ENCODE results near the gene MAZ. TPM values are rescaled to one million over a fixed set of nuclear protein-coding genes. Genes with fewer than 3 reads are reported as not detected.

Gene MAZ
- total RNA-seq, 2 donors from 2014 or later, result 124 to 148 TPM

- no peak for DNase-seq (ENCODE audit: low spot score)
- intact Hi-C loops (cut with DNase I), result loop anchor here in 1 of 2 donors (2.0 to 10.0 kb wide), 2 partner anchors 13 to 137 kb away; no protein-coding TSS in a partner anchor
Observed at GRCh38 chr16:29841631-29842030, 35.3 kb downstream of the MAZ start.

- DNase-seq (ENCODE audit: low spot score), result no peak
- intact Hi-C loops (cut with DNase I), result loop anchor here in 1 of 2 donors (2.0 to 10.0 kb wide), 2 partner anchors 14 to 138 kb away; no protein-coding TSS in a partner anchor
Observed at GRCh38 chr16:29842732-29843346, 36.5 kb downstream of the MAZ start.

- DNase-seq (ENCODE audit: low spot score), result no peak
- intact Hi-C loops (cut with DNase I), result loop anchor here in 1 of 2 donors (2.0 to 10.0 kb wide), 2 partner anchors 15 to 139 kb away; no protein-coding TSS in a partner anchor
Observed at GRCh38 chr16:29843931-29844330, 37.6 kb downstream of the MAZ start.

- intact Hi-C loops (cut with DNase I), result loop anchor here in 1 of 2 donors (10.0 kb wide), 1 partner anchor 140 kb away; no protein-coding TSS in a partner anchor
- DNase-seq (ENCODE audit: low spot score), result no peak
Observed at GRCh38 chr16:29844575-29845331, 38.4 kb downstream of the MAZ start.

GRCh38 chr16:29845656-29846055 lies 39.3 kb downstream of the MAZ start:
- no peak for DNase-seq (ENCODE audit: low spot score)
- intact Hi-C loops (cut with DNase I), result loop anchor here in 1 of 2 donors (10.0 kb wide), 1 partner anchor 141 kb away; no protein-coding TSS in a partner anchor

- intact Hi-C loops (cut with DNase I), result loop anchor here in 1 of 2 donors (10.0 kb wide), 1 partner anchor 144 kb away; no protein-coding TSS in a partner anchor
- peak; percentile 94 for DNase-seq (ENCODE audit: low spot score)
Observed at GRCh38 chr16:29848420-29849297, 42.3 kb downstream of the MAZ start.

GRCh38 chr16:29849505-29849904 lies 43.2 kb downstream of the MAZ start:
- intact Hi-C loops (cut with DNase I), result loop anchor here in 1 of 2 donors (10.0 kb wide), 1 partner anchor 145 kb away; no protein-coding TSS in a partner anchor

GRCh38 chr16:29850998-29851397 lies 44.7 kb downstream of the MAZ start:
- DNase-seq (ENCODE audit: low spot score), result no peak
- intact Hi-C loops (cut with DNase I), result no loop called here

More at GRCh38 chr16:29849505-29849904, 43.2 kb downstream of the MAZ start:
- no peak for DNase-seq (ENCODE audit: low spot score)

- no peak for DNase-seq (ENCODE audit: low spot score)
- intact Hi-C loops (cut with DNase I), result no loop called here
Observed at GRCh38 chr16:29852654-29853053, 46.3 kb downstream of the MAZ start.

GRCh38 chr16:29854520-29855100 lies 48.3 kb downstream of the MAZ start:
- DNase-seq (ENCODE audit: low spot score), result no peak
- intact Hi-C loops (cut with DNase I), result no loop called here

GRCh38 chr16:29857133-29857760 lies 50.9 kb downstream of the MAZ start:
- DNase-seq (ENCODE audit: low spot score), result no peak
- intact Hi-C loops (cut with DNase I), result no loop called here

GRCh38 chr16:29858149-29858849 lies 52.0 kb downstream of the MAZ start:
- intact Hi-C loops (cut with DNase I), result no loop called here
- DNase-seq (ENCODE audit: low spot score), result no peak

GRCh38 chr16:29858974-29859373 lies 52.6 kb downstream of the MAZ start:
- DNase-seq (ENCODE audit: low spot score), result no peak
- intact Hi-C loops (cut with DNase I), result no loop called here

GRCh38 chr16:29860218-29860617 lies 53.9 kb downstream of the MAZ start:
- intact Hi-C loops (cut with DNase I), result loop anchor here in 1 of 2 donors (5.0 kb wide), 1 partner anchor 102 kb away; the partner anchor contains the start of gene TMEM219
- DNase-seq (ENCODE audit: low spot score), result no peak

Measured in posterior vena cava (tissue), 2 donors.